Measurements from ENCODE around the gene ATL2.
"Not testable (repeated sequence)": the region's sequence is repeated elsewhere in the genome, so short reads cannot be mapped to it uniquely, and the experiment has no call there.

The ATL2 gene

GRCh38 chr2:38267270-38267925, 109.7 kb downstream of the ATL2 start:
- Histone ChIP-seq H3K27ac (ENCODE audit: low read length) (no peak overlapping the region), H3K27me3 (ENCODE audit: low read depth, low read length) (no peaks in the 10 kb centered on the region), H3K36me3 (ENCODE audit: control insufficient read depth in 1 of 2, insufficient read depth in 2 of 2, low read length in 2 of 2) (no peaks in the 10 kb centered on the region), H3K9me3 (ENCODE audit: control insufficient read depth in 1 of 2, low read length in 2 of 2) (no peaks in the 10 kb centered on the region), H3K4me1 (ENCODE audit: control insufficient read depth in 1 of 2, insufficient read depth in 2 of 2, low read length in 2 of 2) (no peaks in the 10 kb centered on the region), H3K4me3 (ENCODE audit: low read depth in 1 of 2, low read length in 2 of 2) (no peak overlapping the region)

GRCh38 chr2:38266382-38267061, 110.6 kb downstream of the ATL2 start:
- Histone ChIP-seq H3K4me3 (ENCODE audit: low read depth in 1 of 2, low read length in 2 of 2) (no peak overlapping the region), H3K36me3 (ENCODE audit: control insufficient read depth in 1 of 2, insufficient read depth in 2 of 2, low read length in 2 of 2) (no peaks in the 10 kb centered on the region), H3K4me1 (ENCODE audit: control insufficient read depth in 1 of 2, insufficient read depth in 2 of 2, low read length in 2 of 2) (no peaks in the 10 kb centered on the region), H3K27ac (ENCODE audit: low read length) (no peak overlapping the region), H3K9me3 (ENCODE audit: control insufficient read depth in 1 of 2, low read length in 2 of 2) (no peaks in the 10 kb centered on the region), H3K27me3 (ENCODE audit: low read depth, low read length) (no peaks in the 10 kb centered on the region)

- no peaks in the 10 kb centered on the region for H3K27me3 ChIP-seq (ENCODE audit: low read depth, low read length)
- H3K36me3 ChIP-seq (ENCODE audit: control insufficient read depth in 1 of 2, insufficient read depth in 2 of 2, low read length in 2 of 2) = no peaks in the 10 kb centered on the region
- H3K4me1 ChIP-seq (ENCODE audit: control insufficient read depth in 1 of 2, insufficient read depth in 2 of 2, low read length in 2 of 2) = no peaks in the 10 kb centered on the region
- H3K4me3 ChIP-seq (ENCODE audit: low read depth in 1 of 2, low read length in 2 of 2) = no peak overlapping the region
- no peaks in the 10 kb centered on the region for H3K9me3 ChIP-seq (ENCODE audit: control insufficient read depth in 1 of 2, low read length in 2 of 2)
- H3K27ac ChIP-seq (ENCODE audit: low read length) = no peak overlapping the region
Measured at GRCh38 chr2:38265461-38265860, 111.6 kb downstream of the ATL2 start.

GRCh38 chr2:38264396-38265221, 112.5 kb downstream of the ATL2 start:
- H3K4me3 ChIP-seq (ENCODE audit: low read depth in 1 of 2, low read length in 2 of 2) = no peak overlapping the region
- H3K27me3 ChIP-seq (ENCODE audit: low read depth, low read length) = no peaks in the 10 kb centered on the region
- no peaks in the 10 kb centered on the region for H3K9me3 ChIP-seq (ENCODE audit: control insufficient read depth in 1 of 2, low read length in 2 of 2)
- no peaks in the 10 kb centered on the region for H3K36me3 ChIP-seq (ENCODE audit: control insufficient read depth in 1 of 2, insufficient read depth in 2 of 2, low read length in 2 of 2)
- no peak overlapping the region for H3K27ac ChIP-seq (ENCODE audit: low read length)
- no peaks in the 10 kb centered on the region for H3K4me1 ChIP-seq (ENCODE audit: control insufficient read depth in 1 of 2, insufficient read depth in 2 of 2, low read length in 2 of 2)

GRCh38 chr2:38263293-38263692, 113.8 kb downstream of the ATL2 start:
- Histone ChIP-seq H3K4me3 (ENCODE audit: low read depth in 1 of 2, low read length in 2 of 2) (no peak overlapping the region), H3K9me3 (ENCODE audit: control insufficient read depth in 1 of 2, low read length in 2 of 2) (no peaks in the 10 kb centered on the region), H3K36me3 (ENCODE audit: control insufficient read depth in 1 of 2, insufficient read depth in 2 of 2, low read length in 2 of 2) (no peaks in the 10 kb centered on the region), H3K27ac (ENCODE audit: low read length) (no peak overlapping the region), H3K4me1 (ENCODE audit: control insufficient read depth in 1 of 2, insufficient read depth in 2 of 2, low read length in 2 of 2) (no peaks in the 10 kb centered on the region), H3K27me3 (ENCODE audit: low read depth, low read length) (no peaks in the 10 kb centered on the region)

- Histone ChIP-seq H3K27ac (ENCODE audit: low read length) (no peak overlapping the region), H3K36me3 (ENCODE audit: control insufficient read depth in 1 of 2, insufficient read depth in 2 of 2, low read length in 2 of 2) (no peaks in the 10 kb centered on the region), H3K4me3 (ENCODE audit: low read depth in 1 of 2, low read length in 2 of 2) (no peak overlapping the region), H3K4me1 (ENCODE audit: control insufficient read depth in 1 of 2, insufficient read depth in 2 of 2, low read length in 2 of 2) (no peaks in the 10 kb centered on the region), H3K9me3 (ENCODE audit: control insufficient read depth in 1 of 2, low read length in 2 of 2) (no peaks in the 10 kb centered on the region), H3K27me3 (ENCODE audit: low read depth, low read length) (no peaks in the 10 kb centered on the region)
Measured at GRCh38 chr2:38262069-38262871, 114.8 kb downstream of the ATL2 start.

- Histone ChIP-seq H3K4me1 (ENCODE audit: control insufficient read depth in 1 of 2, insufficient read depth in 2 of 2, low read length in 2 of 2) (no peaks in the 10 kb centered on the region), H3K27ac (ENCODE audit: low read length) (no peak overlapping the region), H3K9me3 (ENCODE audit: control insufficient read depth in 1 of 2, low read length in 2 of 2) (no peaks in the 10 kb centered on the region), H3K36me3 (ENCODE audit: control insufficient read depth in 1 of 2, insufficient read depth in 2 of 2, low read length in 2 of 2) (no peaks in the 10 kb centered on the region), H3K4me3 (ENCODE audit: low read depth in 1 of 2, low read length in 2 of 2) (no peak overlapping the region), H3K27me3 (ENCODE audit: low read depth, low read length) (no peaks in the 10 kb centered on the region)
Measured at GRCh38 chr2:38261569-38262068, 115.5 kb downstream of the ATL2 start.

GRCh38 chr2:38260972-38261371, 116.1 kb downstream of the ATL2 start:
- no peaks in the 10 kb centered on the region for H3K9me3 ChIP-seq (ENCODE audit: control insufficient read depth in 1 of 2, low read length in 2 of 2)
- no peaks in the 10 kb centered on the region for H3K27me3 ChIP-seq (ENCODE audit: low read depth, low read length)
- H3K36me3 ChIP-seq (ENCODE audit: control insufficient read depth in 1 of 2, insufficient read depth in 2 of 2, low read length in 2 of 2) = no peaks in the 10 kb centered on the region
- H3K4me3 ChIP-seq (ENCODE audit: low read depth in 1 of 2, low read length in 2 of 2) = no peak overlapping the region
- no peak overlapping the region for H3K27ac ChIP-seq (ENCODE audit: low read length)
- no peaks in the 10 kb centered on the region for H3K4me1 ChIP-seq (ENCODE audit: control insufficient read depth in 1 of 2, insufficient read depth in 2 of 2, low read length in 2 of 2)

- H3K27me3 ChIP-seq (ENCODE audit: low read depth, low read length) = no peaks in the 10 kb centered on the region
- H3K27ac ChIP-seq (ENCODE audit: low read length) = no peak overlapping the region
- H3K4me1 ChIP-seq (ENCODE audit: control insufficient read depth in 1 of 2, insufficient read depth in 2 of 2, low read length in 2 of 2) = no peaks in the 10 kb centered on the region
- H3K36me3 ChIP-seq (ENCODE audit: control insufficient read depth in 1 of 2, insufficient read depth in 2 of 2, low read length in 2 of 2) = no peaks in the 10 kb centered on the region
- H3K4me3 ChIP-seq (ENCODE audit: low read depth in 1 of 2, low read length in 2 of 2) = no peak overlapping the region
- no peaks in the 10 kb centered on the region for H3K9me3 ChIP-seq (ENCODE audit: control insufficient read depth in 1 of 2, low read length in 2 of 2)
Measured at GRCh38 chr2:38260469-38260868, 116.6 kb downstream of the ATL2 start.

- no peaks in the 10 kb centered on the region for H3K36me3 ChIP-seq (ENCODE audit: control insufficient read depth in 1 of 2, insufficient read depth in 2 of 2, low read length in 2 of 2)
- H3K9me3 ChIP-seq (ENCODE audit: control insufficient read depth in 1 of 2, low read length in 2 of 2) = no peaks in the 10 kb centered on the region
- H3K4me1 ChIP-seq (ENCODE audit: control insufficient read depth in 1 of 2, insufficient read depth in 2 of 2, low read length in 2 of 2) = no peaks in the 10 kb centered on the region
- H3K27ac ChIP-seq (ENCODE audit: low read length) = no peak overlapping the region
- no peaks in the 10 kb centered on the region for H3K27me3 ChIP-seq (ENCODE audit: low read depth, low read length)
- no peak overlapping the region for H3K4me3 ChIP-seq (ENCODE audit: low read depth in 1 of 2, low read length in 2 of 2)
Measured at GRCh38 chr2:38259311-38259710, 117.8 kb downstream of the ATL2 start.

- H3K4me3 ChIP-seq (ENCODE audit: low read depth in 1 of 2, low read length in 2 of 2); H3K27me3 ChIP-seq (ENCODE audit: low read depth, low read length); H3K4me1 ChIP-seq (ENCODE audit: control insufficient read depth in 1 of 2, insufficient read depth in 2 of 2, low read length in 2 of 2); H3K27ac ChIP-seq (ENCODE audit: low read length); H3K9me3 ChIP-seq (ENCODE audit: control insufficient read depth in 1 of 2, low read length in 2 of 2); H3K36me3 ChIP-seq (ENCODE audit: control insufficient read depth in 1 of 2, insufficient read depth in 2 of 2, low read length in 2 of 2): not testable (repeated sequence)
Measured at GRCh38 chr2:38257680-38258079, 119.4 kb downstream of the ATL2 start.
